Mesenchymal stem cell (in vitro differentiated cells and primary cell): ENCODE measurements around the gene MMP21.

Experiments used
- DNase-seq: peaks from one replicate; pipeline ENCODE4 v3.0.0-alpha.2; 2013
- H2AFZ ChIP-seq: one replicate; pipeline ENCODE4 v1.6.1; 2013; ENCODE audit warnings: low read depth, mild to moderate bottlenecking, control low read depth, inconsistent platforms, low read length, moderate library complexity
- H2AK5ac ChIP-seq: 2 replicates; pipeline ENCODE4 v1.6.1; 2013; ENCODE audit warnings: low read length, moderate library complexity, mild to moderate bottlenecking, inconsistent platforms; ENCODE audit not compliant: severe bottlenecking
- H2BK120ac ChIP-seq: one replicate; pipeline ENCODE4 v1.6.1; 2013; ENCODE audit warnings: low read depth, mild to moderate bottlenecking, inconsistent platforms, low read length, moderate library complexity
- H2BK12ac ChIP-seq, 2 experiments: one replicate each; pipeline ENCODE4 v1.6.1; 2013; ENCODE audit warnings: inconsistent platforms in 2 of 2, low read length in 2 of 2, mild to moderate bottlenecking in 2 of 2, moderate library complexity in 2 of 2, control low read depth in 1 of 2
- H2BK15ac ChIP-seq: one replicate; pipeline ENCODE4 v1.6.1; 2013; ENCODE audit warnings: mild to moderate bottlenecking, low read depth, inconsistent platforms; ENCODE audit not compliant: poor library complexity, severe bottlenecking
- H2BK5ac ChIP-seq: 2 replicates; pipeline ENCODE4 v1.6.1; 2013; ENCODE audit warnings: low read depth, mild to moderate bottlenecking, low read length, control low read depth, inconsistent platforms; ENCODE audit not compliant: poor library complexity, severe bottlenecking
- H3K14ac ChIP-seq, 2 experiments: one replicate each; pipeline ENCODE4 v1.6.1; 2013; ENCODE audit warnings: inconsistent platforms in 2 of 2, low read length in 2 of 2, control low read depth in 1 of 2, mild to moderate bottlenecking in 1 of 2, moderate library complexity in 1 of 2
- H3K18ac ChIP-seq, 2 experiments: one replicate each; pipeline ENCODE4 v1.6.1; 2013; ENCODE audit warnings: inconsistent platforms in 2 of 2, low read length in 2 of 2, control low read depth in 1 of 2, low read depth in 1 of 2, mild to moderate bottlenecking in 1 of 2
- H3K23ac ChIP-seq, 2 experiments: one replicate each; pipeline ENCODE4 v1.6.1; 2013; ENCODE audit warnings: inconsistent platforms in 2 of 2, low read length in 2 of 2, mild to moderate bottlenecking in 2 of 2, moderate library complexity in 2 of 2, control low read depth in 1 of 2
- H3K27ac ChIP-seq: 2 replicates; pipeline ENCODE4 v1.5.1; 2013; ENCODE audit warnings: mild to moderate bottlenecking, moderate library complexity, low read length, control low read depth, inconsistent platforms; ENCODE audit not compliant: poor library complexity, severe bottlenecking
- H3K27me3 ChIP-seq, 2 experiments: 2 replicates each; pipeline versions ENCODE4 v1.6.1 to v1.7.0; 2013; ENCODE audit warnings: low read length in 2 of 2, mild to moderate bottlenecking in 2 of 2, moderate library complexity in 2 of 2, control low read depth in 1 of 2, inconsistent platforms in 1 of 2; ENCODE audit not compliant: control insufficient read depth in 1 of 2, insufficient read depth in 1 of 2
- H3K36me3 ChIP-seq, 2 experiments: 2 replicates each; pipeline versions ENCODE4 v1.6.1 to v1.7.0; 2013; ENCODE audit warnings: low read length in 2 of 2, control low read depth in 1 of 2, inconsistent platforms in 1 of 2, low read depth in 1 of 2, mild to moderate bottlenecking in 1 of 2; ENCODE audit not compliant: insufficient read depth in 2 of 2, control insufficient read depth in 1 of 2
- H3K4ac ChIP-seq, 2 experiments: one replicate each; pipeline ENCODE4 v1.6.1; 2013; ENCODE audit warnings: inconsistent platforms in 2 of 2, low read length in 2 of 2, mild to moderate bottlenecking in 2 of 2, moderate library complexity in 2 of 2, control low read depth in 1 of 2, low read depth in 1 of 2
- H3K4me1 ChIP-seq: 2 replicates; pipeline ENCODE4 v1.6.1; 2013; ENCODE audit warnings: low read depth, low read length, control low read depth; ENCODE audit not compliant: control insufficient read depth, insufficient read depth
- H3K4me2 ChIP-seq: 2 replicates; pipeline ENCODE4 v1.6.1; 2013; ENCODE audit warnings: low read length, mild to moderate bottlenecking, inconsistent platforms; ENCODE audit not compliant: poor library complexity, severe bottlenecking
- H3K4me3 ChIP-seq, 2 experiments: 2 replicates each; pipeline versions ENCODE4 v1.5.1 to v1.7.0; 2013; ENCODE audit warnings: low read length in 2 of 2, mild to moderate bottlenecking in 2 of 2, control low read depth in 1 of 2, low read depth in 1 of 2; ENCODE audit not compliant: insufficient read depth in 1 of 2
- H3K79me1 ChIP-seq: replicated peaks from 2 replicates; pipeline ENCODE4 v1.6.1; 2013; ENCODE audit warnings: mild to moderate bottlenecking, control low read depth, low read length, inconsistent platforms; ENCODE audit not compliant: poor library complexity, severe bottlenecking
- H3K9ac ChIP-seq: 2 replicates; pipeline ENCODE4 v1.7.0; 2013; ENCODE audit warnings: mild to moderate bottlenecking, low read length, moderate library complexity
- H3K9me3 ChIP-seq: 2 replicates; pipeline ENCODE4 v1.7.0; 2013; ENCODE audit warnings: mild to moderate bottlenecking, low read length; ENCODE audit not compliant: control insufficient read depth
- H4K8ac ChIP-seq: one replicate; pipeline ENCODE4 v1.6.1; 2013; ENCODE audit warnings: inconsistent platforms, mild to moderate bottlenecking, low read length, moderate library complexity
- H4K91ac ChIP-seq: one replicate; pipeline ENCODE4 v1.6.1; 2013; ENCODE audit warnings: mild to moderate bottlenecking, low read length, inconsistent platforms
- WGBS: methylation state at CpG from one replicate; pipeline ENCODE4 v1.1.7; 2013; ENCODE audit warnings: mixed read lengths; 5-methylcytosine and 5-hydroxymethylcytosine counted together

The MMP21 gene

DNA sequence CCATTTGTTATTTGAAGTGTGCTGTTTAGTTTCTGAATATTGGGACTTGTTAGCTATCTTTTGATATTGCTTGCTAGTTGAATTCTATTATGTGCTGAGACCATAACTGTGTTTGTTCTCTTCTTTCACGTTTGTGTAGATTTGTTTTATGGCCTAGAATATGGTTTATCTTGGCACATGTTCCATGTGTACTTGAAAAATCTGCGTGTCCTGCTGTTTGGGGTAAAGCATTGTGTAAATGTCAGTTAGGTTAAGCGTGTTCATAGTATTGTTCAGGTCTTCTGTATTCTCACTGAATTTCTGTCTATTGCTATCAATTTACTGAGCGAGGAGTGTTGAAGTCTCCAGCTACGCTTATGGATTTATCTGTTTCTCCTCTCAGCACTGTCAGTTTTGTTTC is 19.4 kb downstream of the MMP21 start:
- peaks cover 24% of the 10 kb centered on the region for H3K79me1 ChIP-seq
- H2AFZ ChIP-seq: no peak overlapping the region
- H3K4me2 ChIP-seq: no peak overlapping the region
- H3K27me3 ChIP-seq: no peaks in the 10 kb centered on the region
- H3K9me3 ChIP-seq: no peaks in the 10 kb centered on the region
- H3K4me3 ChIP-seq: no peak overlapping the region
- DNase-seq: no peak
- H2BK120ac ChIP-seq: no peak overlapping the region
- no peak overlapping the region for H2BK5ac ChIP-seq
- H3K4ac ChIP-seq: no peak overlapping the region
- H4K91ac ChIP-seq: no peak overlapping the region
- 95% methylated on average over 5 of the region's 5 CpGs for whole genome bisulfite sequencing
- no peak overlapping the region for H3K27ac ChIP-seq
- no peak overlapping the region for H3K23ac ChIP-seq
- H2BK12ac ChIP-seq: no peak overlapping the region
- no peak overlapping the region for H4K8ac ChIP-seq
- H2AK5ac ChIP-seq: no peak overlapping the region
- no peak overlapping the region for H2BK15ac ChIP-seq
- no peak overlapping the region for H3K9ac ChIP-seq
- peaks cover 28 to 96% of the 10 kb centered on the region in 2 experiments for H3K36me3 ChIP-seq
- H3K4me1 ChIP-seq: no peaks in the 10 kb centered on the region
- H3K14ac ChIP-seq: no peak overlapping the region
- H3K18ac ChIP-seq: no peak overlapping the region

DNA sequence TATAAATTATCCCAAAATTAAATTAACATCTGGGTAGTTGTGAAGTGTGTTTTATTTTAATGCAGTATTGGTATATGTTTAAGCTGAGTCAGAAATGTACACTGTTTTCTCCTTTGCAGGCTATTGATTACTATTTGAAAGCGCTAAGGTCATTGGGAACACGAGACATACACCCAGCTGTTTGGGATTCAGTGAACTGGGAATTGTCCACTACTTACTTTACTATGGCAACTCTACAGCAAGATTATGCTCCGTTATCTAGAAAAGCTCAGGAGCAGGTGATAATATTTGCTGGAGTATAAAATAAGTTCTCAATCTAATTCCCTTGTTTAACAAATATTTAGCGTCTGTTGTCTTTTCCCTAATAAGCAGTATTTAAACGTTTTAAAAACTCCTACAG is 28.2 kb downstream of the MMP21 start:
- no peaks in the 10 kb centered on the region for H3K27me3 ChIP-seq
- H3K14ac ChIP-seq: no peak overlapping the region
- H2BK120ac ChIP-seq: no peak overlapping the region
- H3K36me3 ChIP-seq: peaks cover 32 to 97% of the 10 kb centered on the region in 2 experiments
- H4K91ac ChIP-seq: no peak overlapping the region
- H3K79me1 ChIP-seq: peaks cover 9% of the 10 kb centered on the region
- H3K18ac ChIP-seq: no peak overlapping the region
- no peak overlapping the region for H2BK12ac ChIP-seq
- H3K4me1 ChIP-seq: no peaks in the 10 kb centered on the region
- no peak overlapping the region for H3K9ac ChIP-seq
- no peak overlapping the region for H2AK5ac ChIP-seq
- no peak overlapping the region for H4K8ac ChIP-seq
- no peak overlapping the region for H3K4ac ChIP-seq
- H3K23ac ChIP-seq: no peak overlapping the region
- no peak overlapping the region for H3K27ac ChIP-seq
- H2AFZ ChIP-seq: no peak overlapping the region
- DNase-seq: no peak
- H2BK15ac ChIP-seq: no peak overlapping the region
- H3K4me3 ChIP-seq: no peak overlapping the region
- H3K9me3 ChIP-seq: no peaks in the 10 kb centered on the region
- 98% methylated on average over 4 of the region's 5 CpGs for WGBS
- no peak overlapping the region for H2BK5ac ChIP-seq
- no peak overlapping the region for H3K4me2 ChIP-seq

DNA sequence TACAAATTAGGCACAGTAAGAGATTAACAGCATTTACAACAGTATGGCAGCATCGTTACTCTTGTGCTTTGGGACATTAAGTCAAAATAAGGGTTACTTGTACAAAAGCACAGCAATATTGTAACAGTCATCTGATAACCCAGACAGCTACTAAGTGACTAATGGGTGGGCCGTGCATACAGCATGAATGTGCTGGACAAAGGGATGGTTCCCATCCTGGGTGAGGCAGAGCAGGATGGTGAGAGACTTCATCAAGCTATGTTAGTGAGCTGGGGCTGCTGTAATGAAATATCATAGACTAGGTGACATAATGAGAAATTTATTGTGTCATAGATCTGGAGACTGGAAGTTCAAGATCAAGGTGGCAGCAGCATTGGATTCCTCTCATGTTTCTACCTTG is 30.7 kb downstream of the MMP21 start:
- Histone ChIP-seq H3K4me2 (no peak overlapping the region), H2BK15ac (no peak overlapping the region), H2AK5ac (no peak overlapping the region), H2AFZ (no peak overlapping the region), H3K4ac (no peak overlapping the region), H4K8ac (no peak overlapping the region), H3K79me1 (no peaks in the 10 kb centered on the region), H3K23ac (no peak overlapping the region), H3K9ac (no peak overlapping the region), H3K4me1 (no peaks in the 10 kb centered on the region), H2BK5ac (no peak overlapping the region), H3K27ac (no peak overlapping the region), H4K91ac (no peak overlapping the region), H3K27me3 (no peaks in the 10 kb centered on the region), H3K14ac (no peak overlapping the region), H3K9me3 (no peaks in the 10 kb centered on the region), H3K18ac (no peak overlapping the region), H2BK12ac (no peak overlapping the region), H3K36me3 (peaks cover 35 to 96% of the 10 kb centered on the region in 2 experiments), H2BK120ac (no peak overlapping the region), H3K4me3 (no peak overlapping the region)
- DNase-seq: no peak
- WGBS: 100% methylated on average over 2 of the region's 2 CpGs

DNA sequence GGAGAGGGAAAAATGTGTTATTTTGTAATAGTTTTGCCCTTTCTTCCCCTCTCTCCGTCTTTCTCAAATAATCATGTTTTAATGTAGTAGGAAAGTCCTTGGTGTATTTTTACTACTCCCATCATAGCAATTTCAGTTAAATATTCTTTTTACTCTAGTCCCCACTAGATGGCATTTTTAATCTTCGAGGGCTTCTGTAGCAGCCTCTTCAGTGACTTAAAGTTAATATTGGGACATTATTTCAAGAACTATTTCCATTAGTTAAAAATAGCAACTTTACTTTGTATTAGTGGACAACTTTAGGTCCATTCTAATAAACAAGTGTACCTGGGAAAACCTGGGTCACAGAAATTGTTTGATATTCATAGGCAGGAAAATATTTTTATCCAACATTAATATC is 33.2 kb downstream of the MMP21 start:
- H3K36me3 ChIP-seq: peaks cover 34 to 96% of the 10 kb centered on the region in 2 experiments

More for the DNA sequence above, 33.2 kb downstream of the MMP21 start:
- Histone ChIP-seq H2AFZ (no peak overlapping the region), H3K9me3 (no peaks in the 10 kb centered on the region), H2BK120ac (no peak overlapping the region), H3K4ac (no peak overlapping the region), H2BK15ac (no peak overlapping the region), H2BK12ac (no peak overlapping the region), H3K79me1 (peaks cover 2% of the 10 kb centered on the region), H3K27me3 (no peaks in the 10 kb centered on the region), H3K4me2 (no peak overlapping the region), H4K8ac (no peak overlapping the region), H3K18ac (no peak overlapping the region), H3K4me3 (no peak overlapping the region), H4K91ac (no peak overlapping the region), H2BK5ac (no peak overlapping the region), H3K14ac (no peak overlapping the region), H3K23ac (no peak overlapping the region), H3K27ac (no peak overlapping the region), H3K4me1 (no peaks in the 10 kb centered on the region), H3K9ac (no peak overlapping the region), H2AK5ac (no peak overlapping the region)
- peak; percentile 7 for DNase-seq
- no CpG with 5 or more reads among the region's 2 CpGs for WGBS
